Cardiac muscle cell (in vitro differentiated cells and primary cell): ENCODE measurements around the gene PRR16. TPM values are rescaled to one million over a fixed set of nuclear protein-coding genes. Genes with fewer than 3 reads are reported as not detected.

Experiments
- DNase-seq, 2 donors: peaks; one replicate each; pipeline versions ENCODE4 v3.0.0 to v3.0.0-alpha.2; 2010 to 2017; ENCODE audit warnings: low read depth in 1 of 2, low spot score in 1 of 2
- H3K27ac ChIP-seq: fragments of 200-600 bp; sonication (generic); 2 replicates; pipeline ENCODE4 v1.5.1; 2016
- H3K27me3 ChIP-seq: fragments of 200-600 bp; sonication (generic); 2 replicates; pipeline ENCODE4 v1.6.0; 2016; ENCODE audit warnings: control low read depth
- H3K36me3 ChIP-seq: fragments of 200-600 bp; sonication (generic); 2 replicates; pipeline ENCODE4 v1.5.1; 2016; ENCODE audit warnings: control low read depth
- H3K4me1 ChIP-seq: fragments of 200-600 bp; sonication (generic); 2 replicates; pipeline ENCODE4 v1.8.1; 2017; ENCODE audit warnings: low read depth, mild to moderate bottlenecking, mixed run types
- H3K4me3 ChIP-seq: fragments of 200-600 bp; sonication (generic); 2 replicates; pipeline ENCODE4 v1.5.1; 2016; ENCODE audit warnings: mild to moderate bottlenecking
- H3K9me3 ChIP-seq: fragments of 200-600 bp; sonication (generic); 2 replicates; pipeline ENCODE4 v1.5.1; 2017; ENCODE audit warnings: low read depth, mild to moderate bottlenecking, control low read depth
- polyA plus RNA-seq: library from polyadenylated mRNA; unstranded; fragments of >200 nt; fragmentation: Nextera tagmentation; extraction: Ambion mirVana; gene quantifications from 2 replicates; pipeline ENCODE4 v1.2.1, GENCODE V29; 2016
- total RNA-seq: library from RNA; depleted of rRNA; stranded (reverse); fragments of >200 nt; gene quantifications from 2 replicates; pipeline ENCODE4 v1.2.3, GENCODE V29; 2016
- TF ChIP-seq, protein P1 (sequence below): IDR thresholded peaks from 2 replicates; pipeline ENCODE4 v1.5.1; 2012; ENCODE audit warnings: low read depth, mild to moderate bottlenecking, low read length

Gene PRR16
- total and polyA plus RNA-seq, 2 experiments from 2014 or later: 2.3 to 5.4 TPM

- TF ChIP-seq, protein P1, sequence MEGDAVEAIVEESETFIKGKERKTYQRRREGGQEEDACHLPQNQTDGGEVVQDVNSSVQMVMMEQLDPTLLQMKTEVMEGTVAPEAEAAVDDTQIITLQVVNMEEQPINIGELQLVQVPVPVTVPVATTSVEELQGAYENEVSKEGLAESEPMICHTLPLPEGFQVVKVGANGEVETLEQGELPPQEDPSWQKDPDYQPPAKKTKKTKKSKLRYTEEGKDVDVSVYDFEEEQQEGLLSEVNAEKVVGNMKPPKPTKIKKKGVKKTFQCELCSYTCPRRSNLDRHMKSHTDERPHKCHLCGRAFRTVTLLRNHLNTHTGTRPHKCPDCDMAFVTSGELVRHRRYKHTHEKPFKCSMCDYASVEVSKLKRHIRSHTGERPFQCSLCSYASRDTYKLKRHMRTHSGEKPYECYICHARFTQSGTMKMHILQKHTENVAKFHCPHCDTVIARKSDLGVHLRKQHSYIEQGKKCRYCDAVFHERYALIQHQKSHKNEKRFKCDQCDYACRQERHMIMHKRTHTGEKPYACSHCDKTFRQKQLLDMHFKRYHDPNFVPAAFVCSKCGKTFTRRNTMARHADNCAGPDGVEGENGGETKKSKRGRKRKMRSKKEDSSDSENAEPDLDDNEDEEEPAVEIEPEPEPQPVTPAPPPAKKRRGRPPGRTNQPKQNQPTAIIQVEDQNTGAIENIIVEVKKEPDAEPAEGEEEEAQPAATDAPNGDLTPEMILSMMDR: no peak
- Histone ChIP-seq H3K4me1 (no peaks in the 10 kb centered on the region), H3K9me3 (no peaks in the 10 kb centered on the region), H3K4me3 (no peak overlapping the region), H3K36me3 (no peaks in the 10 kb centered on the region), H3K27ac (no peak overlapping the region), H3K27me3 (no peaks in the 10 kb centered on the region)
- no peak for DNase-seq
Observed at GRCh38 chr5:120683580-120683979, 219.5 kb downstream of the PRR16 start.

DNA sequence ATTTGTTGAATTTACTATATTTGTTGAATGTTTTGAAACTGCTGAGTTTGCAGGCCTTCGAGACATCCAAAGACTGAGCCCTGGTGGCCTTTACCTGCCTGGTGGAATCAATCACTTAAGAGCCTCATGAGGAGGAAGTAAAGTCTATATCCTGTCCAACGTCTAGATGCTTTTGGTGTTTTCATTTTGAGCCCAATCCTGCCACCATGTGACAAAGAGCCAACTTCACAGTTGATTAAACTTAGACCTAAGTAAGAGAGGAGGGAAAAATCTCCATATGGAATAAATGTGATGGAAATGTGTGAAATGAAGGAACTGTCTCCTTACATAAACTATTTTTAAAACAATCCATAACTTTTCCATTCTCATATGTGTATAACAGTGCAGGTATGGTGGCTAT, 220.1 kb downstream of the PRR16 start:
- Histone ChIP-seq H3K27me3 (no peaks in the 10 kb centered on the region), H3K4me1 (no peaks in the 10 kb centered on the region), H3K9me3 (no peaks in the 10 kb centered on the region), H3K27ac (no peak overlapping the region), H3K4me3 (no peak overlapping the region), H3K36me3 (no peaks in the 10 kb centered on the region)
- TF ChIP-seq, protein P1: no peak
- DNase-seq: peak in 1 of 2 donors; percentile 35

DNA sequence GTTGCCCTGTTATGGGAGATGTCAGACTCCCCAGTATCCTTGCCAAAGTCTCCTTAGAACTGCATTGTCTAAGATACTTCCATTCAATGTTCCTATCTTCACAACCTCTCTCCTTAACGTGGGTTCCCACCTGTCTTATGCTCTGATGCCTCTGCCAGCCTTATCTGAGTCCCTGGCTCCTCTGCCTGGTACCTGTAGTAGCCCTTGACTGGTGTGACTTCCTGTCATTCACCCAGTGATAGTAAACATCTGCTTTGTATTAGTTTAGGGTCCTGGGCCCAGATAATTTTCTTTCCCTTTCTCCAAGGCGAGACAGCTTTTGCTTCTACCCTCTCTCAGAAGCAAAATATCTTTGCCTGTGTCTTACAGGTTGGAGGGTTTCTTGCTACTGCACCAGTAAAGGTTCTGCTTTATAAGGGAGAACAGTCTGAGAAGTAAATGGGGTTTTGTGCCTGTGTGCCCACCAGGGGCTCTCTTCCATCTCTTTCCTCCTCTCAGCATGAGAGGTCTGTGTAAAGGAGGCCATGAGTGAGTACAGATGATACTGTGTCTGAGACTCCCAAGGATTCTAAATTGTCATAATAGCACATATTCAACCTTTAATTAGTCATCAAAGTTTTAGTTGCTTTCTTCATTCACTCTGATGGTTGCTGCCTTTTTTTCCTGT, 220.8 kb downstream of the PRR16 start:
- Histone ChIP-seq H3K4me1 (no peaks in the 10 kb centered on the region), H3K4me3 (no peak overlapping the region), H3K27me3 (no peaks in the 10 kb centered on the region), H3K9me3 (no peaks in the 10 kb centered on the region), H3K36me3 (no peaks in the 10 kb centered on the region), H3K27ac (no peak overlapping the region)
- TF ChIP-seq, protein P1: peak; percentile 10
- peak; percentile 6 to 8 for DNase-seq

- H3K36me3 ChIP-seq: no peaks in the 10 kb centered on the region
- TF ChIP-seq, protein P1: no peak
- no peak overlapping the region for H3K27ac ChIP-seq
- H3K4me1 ChIP-seq: no peaks in the 10 kb centered on the region
- no peaks in the 10 kb centered on the region for H3K9me3 ChIP-seq
- no peaks in the 10 kb centered on the region for H3K27me3 ChIP-seq
- no peak overlapping the region for H3K4me3 ChIP-seq
- DNase-seq: no peak
Observed at GRCh38 chr5:120690621-120691407, 226.7 kb downstream of the PRR16 start.

DNA sequence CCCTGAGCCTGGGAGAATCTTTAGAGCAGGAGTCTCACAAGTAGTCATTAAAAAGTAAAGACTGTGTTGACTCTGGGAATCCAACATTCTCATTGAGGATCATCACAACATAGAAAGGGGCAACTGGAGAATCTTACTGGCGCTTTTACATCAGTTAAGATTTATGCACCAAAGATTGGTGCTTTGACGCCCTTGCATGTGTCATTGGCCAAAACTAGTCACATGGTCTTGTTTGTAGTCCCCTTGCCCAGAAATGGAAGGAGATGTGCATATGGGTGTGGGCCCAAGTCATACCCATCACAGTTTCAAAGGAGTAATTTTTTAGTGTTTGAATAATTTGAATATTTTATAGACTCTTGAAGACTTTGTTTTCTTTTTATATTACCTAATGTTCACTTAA, 228.2 kb downstream of the PRR16 start:
- Histone ChIP-seq H3K27ac (no peak overlapping the region), H3K4me3 (no peak overlapping the region), H3K9me3 (no peaks in the 10 kb centered on the region), H3K27me3 (no peaks in the 10 kb centered on the region), H3K4me1 (no peaks in the 10 kb centered on the region), H3K36me3 (no peaks in the 10 kb centered on the region)
- TF ChIP-seq, protein P1: no peak
- no peak for DNase-seq
